ENCODE data around the gene ITGB7. TPM values are rescaled to one million over a fixed set of nuclear protein-coding genes. Genes with fewer than 3 reads are reported as not detected.

Gene ITGB7
- total RNA-seq, 1 donor from 2014 or later, result 1.3 TPM

GRCh38 chr12:53221203-53222080 is 14.4 kb upstream of the ITGB7 start:
- Mint-ChIP-seq H3K4me3 (ENCODE audit: unreplicated experiment) (peak overlapping the region; percentile 78), H3K36me3 (ENCODE audit: low read depth, unreplicated experiment) (peaks cover 4% of the 10 kb centered on the region), H3K27ac (ENCODE audit: unreplicated experiment) (peak overlapping the region; percentile 87), H3K9me3 (ENCODE audit: unreplicated experiment) (no peaks in the 10 kb centered on the region), H3K27me3 (ENCODE audit: low read depth, unreplicated experiment) (no peaks in the 10 kb centered on the region), H3K4me1 (ENCODE audit: low read depth, unreplicated experiment) (peaks cover 50% of the 10 kb centered on the region)
- Histone ChIP-seq H3K4me3 (ENCODE audit: insufficient read depth, low read depth, low read length) (peak overlapping the region; percentile 59), H3K36me3 (ENCODE audit: insufficient read depth, low read length) (no peaks in the 10 kb centered on the region), H2AFZ (ENCODE audit: low read depth, low read length) (peak overlapping the region; percentile 93), H3K9me3 (ENCODE audit: insufficient read depth, low read depth, low read length) (no peaks in the 10 kb centered on the region), H3K27ac (ENCODE audit: low read depth, low read length) (peak overlapping the region; percentile 96), H3K27me3 (ENCODE audit: insufficient read depth, low read length) (no peaks in the 10 kb centered on the region), H3K79me2 (ENCODE audit: insufficient read depth, low read length) (peaks cover 29% of the 10 kb centered on the region), H3K4me1 (ENCODE audit: insufficient read depth, low read length) (peaks cover 59% of the 10 kb centered on the region), H4K20me1 (ENCODE audit: insufficient read depth, low read length) (peaks cover 21% of the 10 kb centered on the region), H3K9ac (ENCODE audit: low read length) (peak overlapping the region; percentile 92), H3K4me2 (ENCODE audit: low read length) (peak overlapping the region; percentile 100)
- TF ChIP-seq EZH2 (IDR thresholded peaks at IDR 0.05; ENCODE audit: insufficient read depth, low read length) (no peak), CTCF (IDR thresholded peaks at IDR 0.05; ENCODE audit: insufficient read depth, low read depth, low read length) (no peak)
- DNase-seq (ENCODE audit: low read depth) (peak; percentile 31), FAIRE-seq (no peak)

GRCh38 chr12:53220694-53221202 is 13.7 kb upstream of the ITGB7 start:
- Histone ChIP-seq H3K27ac (ENCODE audit: low read depth, low read length) (peak overlapping the region; percentile 96), H3K9ac (ENCODE audit: low read length) (peak overlapping the region; percentile 92), H3K9me3 (ENCODE audit: insufficient read depth, low read depth, low read length) (no peaks in the 10 kb centered on the region), H3K4me1 (ENCODE audit: insufficient read depth, low read length) (peaks cover 59% of the 10 kb centered on the region), H3K79me2 (ENCODE audit: insufficient read depth, low read length) (peaks cover 36% of the 10 kb centered on the region), H3K4me3 (ENCODE audit: insufficient read depth, low read depth, low read length) (peak overlapping the region; percentile 80), H4K20me1 (ENCODE audit: insufficient read depth, low read length) (peaks cover 28% of the 10 kb centered on the region), H3K36me3 (ENCODE audit: insufficient read depth, low read length) (no peaks in the 10 kb centered on the region), H2AFZ (ENCODE audit: low read depth, low read length) (peak overlapping the region; percentile 93), H3K27me3 (ENCODE audit: insufficient read depth, low read length) (no peaks in the 10 kb centered on the region), H3K4me2 (ENCODE audit: low read length) (peak overlapping the region; percentile 100)
- Mint-ChIP-seq H3K27ac (ENCODE audit: unreplicated experiment) (no peak overlapping the region), H3K36me3 (ENCODE audit: low read depth, unreplicated experiment) (peaks cover 2% of the 10 kb centered on the region), H3K4me3 (ENCODE audit: unreplicated experiment) (peak overlapping the region; percentile 87), H3K9me3 (ENCODE audit: unreplicated experiment) (no peaks in the 10 kb centered on the region), H3K27me3 (ENCODE audit: low read depth, unreplicated experiment) (peaks cover 5% of the 10 kb centered on the region), H3K4me1 (ENCODE audit: low read depth, unreplicated experiment) (peaks cover 52% of the 10 kb centered on the region)
- DNase-seq (ENCODE audit: low read depth), result peak; percentile 88
- no peak for FAIRE-seq
- TF ChIP-seq EZH2 (IDR thresholded peaks at IDR 0.05; ENCODE audit: insufficient read depth, low read length), result no peak
- no peak for TF ChIP-seq CTCF (IDR thresholded peaks at IDR 0.05; ENCODE audit: insufficient read depth, low read depth, low read length)

All from astrocyte (in vitro differentiated cells and primary cell).